ENCODE data around the gene RRAGC. TPM values are rescaled to one million over a fixed set of nuclear protein-coding genes. Genes with fewer than 3 reads are reported as not detected.

Gene RRAGC
- total RNA-seq, 1 donor from 2014 or later = 6.2 TPM

GRCh38 chr1:38870996-38871395, 11.4 kb upstream of the RRAGC start:
- Histone ChIP-seq H3K4me3 (no peak overlapping the region), H3K36me3 (no peaks in the 10 kb centered on the region), H3K4me1 (peaks cover 8 to 12% of the 10 kb centered on the region in 2 donors), H3K27me3 (no peaks in the 10 kb centered on the region), H3K27ac (no peak overlapping the region), H3K9me3 (no peaks in the 10 kb centered on the region)
- intact Hi-C loops (cut with DNase I) = loop anchor here (5.0 kb wide), 1 partner anchor 121 kb away; the partner anchor contains the start of gene AKIRIN1
- no peak for TF ChIP-seq CTCF (IDR thresholded peaks at IDR 0.05)
- no peak for DNase-seq (ENCODE audit: low spot score in 2 of 2)

GRCh38 chr1:38867208-38867607, 7.6 kb upstream of the RRAGC start:
- peaks cover 0 to 3% of the 10 kb centered on the region in 2 donors for H3K4me1 ChIP-seq
- no peak overlapping the region for H3K4me3 ChIP-seq
- no peaks in the 10 kb centered on the region for H3K9me3 ChIP-seq
- no peak overlapping the region for H3K27ac ChIP-seq
- DNase-seq (ENCODE audit: low spot score in 2 of 2) = no peak
- H3K27me3 ChIP-seq = no peaks in the 10 kb centered on the region
- intact Hi-C loops (cut with DNase I) = loop anchor here (10.0 kb wide), 1 partner anchor 1178 kb away; the partner anchor contains the start of gene CAP1
- H3K36me3 ChIP-seq = no peaks in the 10 kb centered on the region
- TF ChIP-seq CTCF (IDR thresholded peaks at IDR 0.05) = no peak

- H3K4me3 ChIP-seq = no peak overlapping the region
- H3K36me3 ChIP-seq = no peaks in the 10 kb centered on the region
- no peaks in the 10 kb centered on the region for H3K27me3 ChIP-seq
- H3K27ac ChIP-seq = no peak overlapping the region
- DNase-seq (ENCODE audit: low spot score in 2 of 2) = no peak
- no peaks in the 10 kb centered on the region for H3K9me3 ChIP-seq
- H3K4me1 ChIP-seq = peaks cover 6 to 9% of the 10 kb centered on the region in 2 donors
- TF ChIP-seq CTCF (IDR thresholded peaks at IDR 0.05) = no peak
- intact Hi-C loops (cut with DNase I) = loop anchor here (10.0 kb wide), 1 partner anchor 1180 kb away; the partner anchor contains the start of gene CAP1
Measured at GRCh38 chr1:38865112-38865715, 5.6 kb upstream of the RRAGC start.

- TF ChIP-seq CTCF (IDR thresholded peaks at IDR 0.05) = no peak
- peak overlapping the region in 1 of 2 donors; percentile 69 for H3K27ac ChIP-seq
- peaks cover 6 to 28% of the 10 kb centered on the region in 2 donors for H3K4me1 ChIP-seq
- H3K9me3 ChIP-seq = no peaks in the 10 kb centered on the region
- intact Hi-C loops (cut with DNase I) = loop anchor here (10.0 kb wide), 1 partner anchor 1184 kb away; the partner anchor contains the start of gene CAP1
- no peak for DNase-seq (ENCODE audit: low spot score in 2 of 2)
- peak overlapping the region; percentile 91 to 97 for H3K4me3 ChIP-seq
- no peaks in the 10 kb centered on the region for H3K27me3 ChIP-seq
- peaks cover 7 to 11% of the 10 kb centered on the region in 2 donors for H3K36me3 ChIP-seq
Measured at GRCh38 chr1:38860454-38860795, 853 bp upstream of the RRAGC start.

- peak; percentile 18 to 84 for DNase-seq (ENCODE audit: low spot score in 2 of 2)
- no peaks in the 10 kb centered on the region for H3K9me3 ChIP-seq
- intact Hi-C loops (cut with DNase I) = loop anchor here (1.0 to 10.0 kb wide), 4 partner anchors 14 to 844 kb away; partner anchors contain the start of genes AKIRIN1, MYCBP, NDUFS5 and UTP11
- H3K36me3 ChIP-seq = peaks cover 15 to 20% of the 10 kb centered on the region in 2 donors
- peak overlapping the region; percentile 80 to 93 for H3K27ac ChIP-seq
- H3K27me3 ChIP-seq = no peaks in the 10 kb centered on the region
- no peak for TF ChIP-seq CTCF (IDR thresholded peaks at IDR 0.05)
- peaks cover 6 to 28% of the 10 kb centered on the region in 2 donors for H3K4me1 ChIP-seq
- H3K4me3 ChIP-seq = peak overlapping the region; percentile 91 to 97
Measured at GRCh38 chr1:38858833-38859560, 575 bp downstream of the RRAGC start.
